ENCODE measurements around the gene HOXA10. TPM values are rescaled to one million over a fixed set of nuclear protein-coding genes. Genes with fewer than 3 reads are reported as not detected.

Gene HOXA10
- total RNA-seq, 1 experiment from 2014 or later: 22.1 TPM

Other genes starting within 250 kb of the HOXA10 start
- 0.38 and 3.9 TPM in 2 replicates for gene HOXA1, start 78.3 kb downstream of the HOXA10 start, total RNA-seq (2014; rRNA removed; shearing (Covaris generic); ENCODE audit: low replicate concordance)
- gene HOXA2, start 71.6 kb downstream of the HOXA10 start, total RNA-seq (2014; rRNA removed; shearing (Covaris generic); ENCODE audit: low replicate concordance): 0.30 TPM in 1 of 2 replicates, not detected in the other
- 5.6 and 10.3 TPM in 2 replicates for gene HOXA4, start 43.6 kb downstream of the HOXA10 start, total RNA-seq (2014; rRNA removed; shearing (Covaris generic); ENCODE audit: low replicate concordance)
- gene HOXA5, start 30.6 kb downstream of the HOXA10 start, total RNA-seq (2014; rRNA removed; shearing (Covaris generic); ENCODE audit: low replicate concordance): 53.0 and 130 TPM in 2 replicates
- 0.96 and 1.2 TPM in 2 replicates for gene HOXA6, start 26.5 kb downstream of the HOXA10 start, total RNA-seq (2014; rRNA removed; shearing (Covaris generic); ENCODE audit: low replicate concordance)
- gene HOXA3, start 21.7 kb downstream of the HOXA10 start, total RNA-seq (2014; rRNA removed; shearing (Covaris generic); ENCODE audit: low replicate concordance): 3.3 and 32.9 TPM in 2 replicates
- 5.1 TPM in 1 of 2 replicates, not detected in the other for gene HOXA7, start 17.6 kb downstream of the HOXA10 start, total RNA-seq (2014; rRNA removed; shearing (Covaris generic); ENCODE audit: low replicate concordance)
- 46.9 and 62.2 TPM in 2 replicates for gene HOXA9, start 8.8 kb downstream of the HOXA10 start, total RNA-seq (2014; rRNA removed; shearing (Covaris generic); ENCODE audit: low replicate concordance)
- gene HOXA11, start 10.9 kb upstream of the HOXA10 start, total RNA-seq (2014; rRNA removed; shearing (Covaris generic); ENCODE audit: low replicate concordance): not detected in 2 replicates
- 0.70 and 1.2 TPM in 2 replicates for gene HOXA13, start 25.8 kb upstream of the HOXA10 start, total RNA-seq (2014; rRNA removed; shearing (Covaris generic); ENCODE audit: low replicate concordance)
- not detected in 2 replicates for gene EVX1, start 68.5 kb upstream of the HOXA10 start, total RNA-seq (2014; rRNA removed; shearing (Covaris generic); ENCODE audit: low replicate concordance)